ENCODE results near the gene ZRANB3. TPM values are rescaled to one million over a fixed set of nuclear protein-coding genes. Genes with fewer than 3 reads are reported as not detected.

The ZRANB3 gene
- total and polyA plus RNA-seq, 2 donors (not counting 3 experiments of a cell fraction or from before 2014, with no cell fraction given) = 2.2 to 6.0 TPM

- no peak for FAIRE-seq
- Histone ChIP-seq H3K9me3 (replicated peaks; ENCODE audit: control insufficient read depth, insufficient read depth, low read length) (no peaks in the 10 kb centered on the region), H3K9me1 (replicated peaks; ENCODE audit: control insufficient read depth, extremely low read depth, insufficient read depth, low read length) (no peaks in the 10 kb centered on the region), H3K4me3 (replicated peaks in 1 of 3; ENCODE audit: insufficient read depth in 1 of 3, low read depth in 1 of 3, low read length in 3 of 3) (no peak overlapping the region), H3K27ac (ENCODE audit: insufficient read depth, low read depth, low read length) (no peak overlapping the region), H3K4me1 (ENCODE audit: control insufficient read depth, extremely low read depth, insufficient read depth, low read length) (no peaks in the 10 kb centered on the region), H2AFZ (ENCODE audit: low read depth, low read length) (no peak overlapping the region), H4K20me1 (replicated peaks; ENCODE audit: control insufficient read depth, extremely low read depth, insufficient read depth, low read length) (no peaks in the 10 kb centered on the region), H3K4me2 (ENCODE audit: insufficient read depth, low read length) (no peak overlapping the region), H3K27me3 (ENCODE audit: control insufficient read depth in 2 of 2, insufficient read depth in 2 of 2, low read length in 2 of 2) (no peaks in the 10 kb centered on the region), H3K36me3 (ENCODE audit: control insufficient read depth in 2 of 2, extremely low read depth in 1 of 2, insufficient read depth in 2 of 2, low read length in 2 of 2) (no peaks in the 10 kb centered on the region), H3K79me2 (ENCODE audit: control insufficient read depth, insufficient read depth, low read length) (no peaks in the 10 kb centered on the region), H3K9ac (replicated peaks; ENCODE audit: extremely low read depth, insufficient read depth, low read length) (no peak overlapping the region)
- no TSS peak for BruUV-seq (replicated peaks)
- ChIA-PET POLR2A (no interaction called here), CTCF (no interaction called here)
- TF ChIP-seq GATA2 (IDR thresholded peaks at IDR 0.05; ENCODE audit: insufficient read depth, insufficient read length, low read depth, low read length) = no peak
- TF ChIP-seq FOS (IDR thresholded peaks at IDR 0.05; ENCODE audit: borderline replicate concordance, insufficient read depth, low read length) = no peak
- TF ChIP-seq POLR2A (IDR thresholded peaks at IDR 0.05; ENCODE audit: low read depth, low read length) = no peak
- no peak for TF ChIP-seq CTCF (IDR thresholded peaks at IDR 0.05; ENCODE audit: extremely low read depth in 1 of 2, insufficient read depth in 1 of 2, low read depth in 1 of 2, low read length in 2 of 2)
- TF ChIP-seq MYC (IDR thresholded peaks at IDR 0.05; ENCODE audit: low read depth, low read length) = no peak
- no peak for TF ChIP-seq EZH2 (IDR thresholded peaks at IDR 0.05; ENCODE audit: borderline replicate concordance, low read depth, low read length, severe bottlenecking)
- no peak for TF ChIP-seq POLR2AphosphoS5 (IDR thresholded peaks at IDR 0.05; ENCODE audit: insufficient read depth, low read depth, low read length)
- TF ChIP-seq JUN (IDR thresholded peaks at IDR 0.05; ENCODE audit: borderline replicate concordance, insufficient read depth, insufficient read length, low read depth) = no peak
- TF ChIP-seq MAX (IDR thresholded peaks at IDR 0.05; ENCODE audit: insufficient read depth, insufficient read length) = no peak
- intact Hi-C loops (cut with micrococcal nuclease) = no loop called here
- DNase-seq (ENCODE audit: low read depth, low spot score) = no peak
- dilution Hi-C loops (cut with MboI; ENCODE audit: extremely low pct_ligation_motif_present, low sequenced_read_pairs) = no loop called here
These were observed 275.8 kb downstream of the ZRANB3 start for GRCh38 chr2:135255208-135255607.

All from endothelial cell of umbilical vein (primary cell).